MM.1S (cell line): ENCODE data around the gene HOXB5.

Experiments
- CTCF ChIP-seq: fragments of 300-600 bp; sonication (generic); IDR thresholded peaks from 2 replicates; pipeline ENCODE4 v1.5.1; 2016; ENCODE audit warnings: antibody characterized with exemption, low read length, mixed read lengths
- EZH2 ChIP-seq: fragments of 300-600 bp; sonication (generic); optimal IDR thresholded peaks from 2 replicates; pipeline ENCODE3; 2017; ENCODE audit warnings: low read depth, mild to moderate bottlenecking, antibody characterized with exemption, low read length, mixed read lengths
- EZH2phosphoT487 ChIP-seq: fragments of 300-600 bp; sonication (generic); IDR thresholded peaks from 2 replicates; pipeline ENCODE4 v1.6.1; 2018; ENCODE audit warnings: antibody characterized with exemption, low read length

- no peak for TF ChIP-seq CTCF
- no peak for TF ChIP-seq EZH2
- no peak for TF ChIP-seq EZH2phosphoT487
Observed at GRCh38 chr17:48622857-48623256, 29.3 kb upstream of the HOXB5 start.
